ENCODE results near the gene TMEM72.

TMEM72 gene

DNA sequence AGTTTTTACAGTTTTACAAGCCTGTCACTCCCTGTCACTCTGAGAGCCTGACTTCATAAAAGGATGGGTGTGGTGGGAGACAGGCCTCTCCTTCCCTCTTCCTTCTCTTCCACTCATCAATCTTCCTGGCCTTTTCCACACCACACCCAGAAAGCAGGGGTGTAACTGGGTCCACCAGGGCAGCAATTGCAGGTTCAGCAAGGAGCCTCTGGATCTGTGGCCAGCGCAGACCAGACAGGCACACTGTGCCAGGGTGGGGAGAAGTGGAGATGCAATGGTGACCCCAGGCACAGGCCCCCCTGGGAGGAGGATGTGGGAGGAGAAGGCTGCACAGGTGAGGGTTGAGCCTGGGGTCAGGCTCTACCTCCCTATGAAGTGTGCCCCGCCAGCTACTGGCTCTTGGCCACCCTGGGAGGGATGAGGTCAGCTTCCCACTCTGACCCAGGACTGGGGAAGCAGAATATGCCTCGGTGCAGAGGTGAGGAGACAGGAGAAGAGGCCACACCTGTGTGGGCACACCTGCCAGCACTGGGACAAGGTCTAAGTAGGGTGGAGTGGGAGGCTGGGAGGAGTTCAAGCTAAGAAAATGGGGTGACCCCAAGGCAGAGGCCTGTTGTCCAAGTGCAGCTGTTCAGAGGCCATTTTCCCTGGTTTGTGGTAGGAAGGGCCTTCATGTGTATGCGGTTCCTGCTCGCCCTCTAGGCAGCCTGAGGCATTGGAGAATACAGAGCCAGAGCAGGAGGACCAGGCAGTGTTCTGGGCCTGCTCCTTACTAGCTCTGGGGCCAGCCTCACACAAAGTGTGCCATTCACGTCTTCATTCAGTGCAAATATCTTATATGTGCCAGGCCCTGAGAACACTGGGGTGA lies 20.2 kb upstream of the TMEM72 start:
- DNase-seq (ENCODE audit: low read depth): no peak

DNA sequence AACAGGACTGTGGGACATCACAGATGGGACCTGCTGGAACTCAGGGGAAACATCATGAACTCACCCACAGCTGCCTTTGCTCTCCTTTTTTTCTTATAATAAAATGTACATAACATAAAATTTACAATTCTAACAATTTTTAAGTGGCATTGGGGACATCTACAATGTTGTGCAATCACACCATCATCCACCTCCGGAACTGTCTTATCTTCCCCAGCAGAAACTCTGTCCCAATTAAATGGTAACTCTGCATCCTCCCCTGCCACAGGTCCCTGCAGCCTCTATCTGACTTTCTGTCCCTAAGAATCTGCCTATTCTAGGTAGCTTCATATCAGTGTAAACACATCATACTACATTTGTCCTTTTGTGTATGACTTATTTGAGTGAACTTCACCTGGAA lies 19.4 kb upstream of the TMEM72 start:
- DNase-seq (ENCODE audit: low read depth): no peak

DNA sequence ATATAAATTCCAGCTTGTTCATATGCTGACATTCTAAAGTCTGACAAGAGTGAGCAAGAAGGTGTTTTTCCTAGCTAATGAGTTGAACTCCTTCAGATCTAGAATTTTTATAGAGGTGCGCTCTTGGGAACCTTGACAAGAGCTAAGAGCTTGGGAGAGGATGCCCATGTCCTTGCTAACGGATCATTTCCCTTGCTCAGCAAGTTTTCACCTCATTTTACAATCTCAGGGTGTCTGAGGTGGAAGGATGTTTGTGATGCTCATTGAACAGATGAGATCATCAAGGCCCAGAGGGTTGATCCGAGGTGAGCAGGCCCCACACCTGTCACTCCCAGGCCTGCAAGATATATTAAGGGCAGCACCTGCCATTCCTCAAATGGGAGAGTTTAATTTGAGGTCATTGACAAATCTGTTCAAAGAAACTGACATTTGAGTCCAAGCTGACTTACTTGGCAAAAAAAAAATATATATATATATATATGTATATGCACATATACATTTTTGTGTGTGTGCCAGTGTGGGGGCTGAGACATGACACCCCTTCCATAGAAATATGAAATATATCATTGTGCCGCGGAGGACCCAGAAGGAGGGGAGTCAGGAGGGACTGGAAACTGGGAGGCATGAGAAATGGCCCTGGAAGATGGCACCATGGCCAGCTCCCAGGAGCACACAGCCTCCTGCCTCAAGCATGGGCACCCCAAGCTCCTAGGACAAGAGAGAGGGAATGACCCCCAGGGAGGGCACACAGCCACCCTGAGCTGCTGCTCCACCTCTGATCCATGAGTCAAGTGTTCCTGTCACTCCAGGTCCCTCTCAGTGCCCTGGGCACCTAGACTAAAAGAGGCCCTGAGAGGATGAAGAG lies 17.3 kb upstream of the TMEM72 start:
- no peak for DNase-seq (ENCODE audit: low read depth)

DNA sequence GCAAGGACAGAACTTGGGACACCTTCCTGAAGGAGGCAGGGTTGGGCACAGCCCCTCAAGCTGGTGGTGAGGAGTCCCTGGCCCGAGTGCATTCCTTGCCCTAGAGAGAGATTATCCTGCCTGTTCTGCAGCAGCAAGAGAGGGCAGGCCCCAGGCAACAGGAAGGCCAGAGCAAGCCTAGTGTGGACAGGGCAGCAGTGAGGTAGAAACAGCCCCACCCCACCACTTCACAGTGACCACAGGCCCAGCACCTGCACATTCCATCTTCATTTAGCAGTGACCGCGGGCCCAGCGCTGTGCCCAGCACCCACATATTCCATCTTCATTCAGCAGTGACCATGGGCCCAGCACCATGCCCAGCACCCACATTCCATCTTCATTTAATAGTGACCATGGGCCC lies 16.4 kb upstream of the TMEM72 start:
- no peak for DNase-seq (ENCODE audit: low read depth)

DNA sequence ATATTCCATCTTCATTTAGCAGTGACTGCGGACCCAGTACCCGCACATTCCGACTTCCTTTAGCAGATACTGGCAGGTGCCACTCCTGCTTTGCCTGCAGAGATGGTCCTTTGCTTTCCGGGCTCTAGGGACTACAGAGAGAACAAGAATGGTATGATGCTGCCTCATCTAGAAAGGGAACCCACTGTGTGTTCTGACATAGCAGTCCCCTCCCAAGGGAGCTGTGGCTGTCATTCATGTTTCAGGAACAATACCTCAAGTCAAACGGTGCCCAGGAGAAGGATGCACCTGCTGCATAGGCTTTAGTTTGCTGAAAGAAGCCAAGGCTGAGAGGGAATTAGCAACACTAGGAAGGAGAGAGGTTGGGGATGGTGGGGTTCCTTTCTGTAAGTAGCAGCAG lies 15.9 kb upstream of the TMEM72 start:
- no peak for DNase-seq (ENCODE audit: low read depth)

DNA sequence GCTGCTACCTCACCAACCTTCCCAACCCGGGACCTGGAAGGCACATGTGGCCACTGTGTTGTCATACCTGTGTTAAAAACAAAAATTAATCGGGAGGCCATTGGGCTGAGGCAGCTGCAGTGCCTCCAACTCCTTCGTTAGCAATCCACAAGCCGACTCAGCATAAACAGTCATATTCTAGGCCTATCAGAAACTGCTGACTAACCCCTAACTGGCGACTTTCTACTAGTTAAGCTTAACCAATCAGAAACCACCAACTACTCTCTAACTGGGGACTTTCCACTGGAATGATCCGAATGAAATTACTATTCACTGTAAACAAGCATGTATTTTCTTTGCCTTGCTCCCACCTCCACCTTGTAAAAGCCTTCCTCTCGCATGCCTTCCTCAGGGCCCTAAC lies 14.1 kb upstream of the TMEM72 start:
- no peak for DNase-seq (ENCODE audit: low read depth)

DNA sequence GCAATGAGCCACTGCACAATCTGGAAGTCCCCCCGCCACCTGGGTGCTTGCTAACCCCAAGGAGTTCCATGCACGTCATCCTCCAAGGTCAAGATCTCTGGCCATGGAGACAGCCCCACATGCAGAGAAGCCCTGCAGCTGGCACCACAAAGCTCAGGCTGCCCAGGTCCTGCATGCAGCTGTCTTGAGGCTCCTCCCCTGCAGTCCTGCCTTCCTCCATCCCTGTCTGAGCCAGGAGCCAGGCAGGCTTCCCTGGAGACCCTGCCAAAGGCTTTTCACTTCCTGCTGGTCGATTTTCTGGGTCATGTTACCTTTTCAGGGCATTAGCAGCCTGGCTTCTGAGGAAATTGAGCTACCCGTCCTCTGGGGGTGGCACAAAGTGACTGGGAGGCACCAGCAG lies 12.5 kb upstream of the TMEM72 start:
- no peak for DNase-seq (ENCODE audit: low read depth)

DNA sequence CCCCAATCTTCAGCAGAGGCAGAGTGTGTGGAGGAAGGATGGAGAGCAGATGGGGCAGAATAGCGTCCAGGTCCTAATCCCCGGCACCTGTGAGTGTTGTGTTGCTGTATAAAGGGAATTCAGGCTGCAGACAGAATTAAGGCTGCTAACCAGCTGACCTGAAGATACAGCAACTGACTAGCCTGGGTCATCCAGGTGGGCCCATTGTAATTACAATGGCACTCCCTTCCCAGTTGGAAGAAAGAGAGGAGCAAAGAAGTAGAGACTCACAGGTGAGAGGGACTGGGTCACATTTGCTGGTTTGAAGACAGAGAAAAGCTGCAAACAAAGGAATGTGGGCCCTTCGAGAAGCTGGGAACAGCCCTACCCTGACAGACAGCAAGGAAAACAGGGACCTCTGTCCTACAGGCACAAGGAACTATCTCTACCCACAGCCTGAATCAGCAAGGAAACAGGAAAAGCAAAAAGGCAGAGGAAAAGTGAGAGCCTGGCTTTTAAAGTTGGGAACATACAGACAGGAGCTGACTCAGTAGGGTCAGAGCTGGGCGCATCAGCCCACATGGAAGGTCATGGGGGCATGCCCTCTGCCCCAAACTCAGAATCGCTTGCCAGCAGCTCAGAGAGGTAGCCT lies 11.6 kb upstream of the TMEM72 start:
- DNase-seq (ENCODE audit: low read depth): no peak

DNA sequence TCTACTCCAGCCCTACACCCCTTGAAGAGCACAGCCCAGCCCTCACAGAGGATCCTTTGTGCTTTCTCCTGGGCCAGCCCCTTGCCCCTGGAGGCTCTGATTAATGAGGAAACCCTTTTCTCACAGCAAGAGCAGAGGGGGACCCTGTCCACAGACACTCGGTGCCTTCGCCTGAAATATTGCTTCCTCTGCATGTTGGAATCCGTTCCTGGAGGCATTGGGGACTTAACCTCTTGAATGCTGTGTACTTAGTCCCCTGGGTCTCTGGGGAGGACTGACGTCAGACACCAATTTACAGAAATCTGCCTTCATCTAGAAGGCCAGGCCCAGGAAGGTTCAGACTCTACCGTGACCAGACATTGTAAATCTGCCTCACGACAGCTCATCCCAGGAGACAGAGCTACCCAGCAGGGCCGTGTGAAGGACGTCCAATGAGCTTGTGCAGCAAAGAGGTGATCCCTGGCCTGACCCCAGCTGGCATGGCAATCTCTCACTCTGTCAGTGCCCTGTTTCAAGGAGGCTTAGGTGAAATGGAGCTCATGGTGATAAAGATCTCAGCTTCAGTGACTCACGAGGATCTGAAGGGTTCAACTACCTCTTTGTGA lies 8.1 kb upstream of the TMEM72 start:
- peak; percentile 7 for DNase-seq (ENCODE audit: low read depth)

DNA sequence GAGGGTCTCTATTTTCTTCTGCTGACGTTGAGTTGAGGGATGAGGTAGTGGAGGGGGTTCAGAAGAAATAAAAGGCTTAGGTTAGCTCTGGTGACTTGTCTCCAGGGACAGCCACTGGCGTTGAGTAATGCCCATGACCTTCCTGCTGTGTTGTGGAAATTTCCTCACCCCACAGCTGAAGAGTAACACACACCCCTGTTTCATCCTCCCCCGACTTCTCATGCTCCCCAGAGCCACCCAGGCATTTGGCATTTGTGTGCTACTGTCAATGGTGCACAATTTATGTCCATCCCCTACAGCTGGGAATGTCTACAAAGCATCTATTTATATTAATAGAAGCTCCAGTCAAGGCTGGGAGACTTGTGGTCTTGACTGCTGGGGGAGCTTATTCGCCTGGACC lies 4.7 kb upstream of the TMEM72 start:
- DNase-seq (ENCODE audit: low read depth): no peak

DNA sequence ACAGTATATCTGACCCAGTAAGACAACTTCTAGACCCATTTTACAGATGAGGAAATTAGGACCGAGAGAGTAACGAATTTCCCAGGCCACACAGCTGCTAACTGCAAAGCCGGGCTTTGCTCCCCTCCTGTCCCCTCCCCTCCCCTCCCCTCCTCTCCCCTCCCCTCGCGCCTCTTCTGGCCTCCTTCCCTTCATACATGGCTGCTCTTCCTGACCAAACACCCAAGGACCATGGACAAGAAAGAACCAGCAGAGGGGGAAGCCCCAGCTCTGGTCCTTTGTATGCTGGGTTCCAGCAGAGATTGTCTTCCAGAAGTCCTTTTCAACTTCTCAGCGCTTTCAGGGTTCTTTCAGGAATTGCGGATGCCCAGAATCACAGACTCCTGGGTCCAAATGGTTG lies 3.6 kb upstream of the TMEM72 start:
- no peak for DNase-seq (ENCODE audit: low read depth)

DNA sequence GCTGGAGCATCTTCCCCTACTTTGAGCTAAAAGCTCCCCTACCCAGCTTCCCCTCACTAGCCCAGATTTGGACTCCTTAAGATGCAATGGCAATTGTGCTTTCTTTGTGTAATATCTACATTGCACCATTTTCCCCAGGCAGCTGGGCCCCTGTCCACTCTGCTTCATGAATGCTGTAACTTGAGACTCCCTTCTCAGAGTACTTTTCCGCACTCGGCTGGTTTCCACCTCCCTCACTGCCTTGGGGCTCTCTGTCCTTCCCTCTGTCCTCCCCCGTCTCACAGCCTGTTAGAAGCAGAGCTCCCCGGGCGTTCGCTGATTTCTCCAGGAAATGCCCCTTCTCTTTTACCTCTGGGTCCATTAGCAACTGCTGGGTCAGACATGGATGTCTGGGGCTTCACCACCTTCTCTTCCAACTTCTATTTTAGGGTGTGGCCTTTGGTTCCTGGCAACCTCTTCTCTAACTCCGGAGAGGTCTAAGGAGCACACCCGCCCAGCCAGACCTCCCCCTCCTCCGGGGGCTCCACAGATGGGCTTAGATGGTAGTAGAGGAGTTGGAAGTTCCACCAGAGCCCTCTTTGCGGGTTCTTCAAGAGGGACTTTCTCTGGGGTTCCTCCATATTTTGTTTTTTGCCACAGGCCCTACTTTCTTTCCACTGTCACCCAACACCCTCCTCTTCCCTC lies 2.9 kb upstream of the TMEM72 start:
- DNase-seq (ENCODE audit: low read depth): peak; percentile 61

DNA sequence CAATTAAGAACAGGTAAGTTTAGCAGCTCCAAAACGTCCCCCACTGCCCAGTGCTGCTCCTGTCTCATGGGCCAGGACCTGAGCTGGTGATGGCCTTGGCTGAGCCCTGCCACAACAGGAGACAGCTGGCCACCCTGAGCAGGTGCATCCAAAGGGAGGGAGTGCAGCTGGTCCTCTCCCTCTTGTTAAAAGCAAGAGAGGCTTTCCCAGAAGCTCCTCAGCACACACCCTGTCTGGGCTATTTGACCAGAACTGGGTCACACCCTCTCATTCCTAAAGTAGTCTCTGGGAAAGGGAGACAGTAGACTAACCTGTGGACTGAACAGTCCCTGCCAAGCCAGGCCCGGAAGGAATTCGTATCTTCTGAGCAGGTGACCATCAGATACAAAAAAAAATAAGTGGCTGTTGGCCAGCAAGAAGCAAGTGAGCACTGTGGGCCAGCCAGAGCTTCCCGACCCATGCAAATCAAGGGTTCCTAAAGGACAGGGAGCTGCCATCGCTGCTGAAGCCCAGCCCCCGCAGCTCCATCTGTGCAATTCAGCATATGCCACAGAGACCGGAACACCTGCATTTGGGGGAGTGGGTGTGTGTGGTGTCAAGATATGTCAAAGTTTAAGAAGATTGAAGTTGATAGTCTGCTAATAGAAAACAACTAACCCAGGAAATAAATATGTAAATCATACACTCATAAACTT lies 2.1 kb upstream of the TMEM72 start:
- no peak for DNase-seq (ENCODE audit: low read depth)

DNA sequence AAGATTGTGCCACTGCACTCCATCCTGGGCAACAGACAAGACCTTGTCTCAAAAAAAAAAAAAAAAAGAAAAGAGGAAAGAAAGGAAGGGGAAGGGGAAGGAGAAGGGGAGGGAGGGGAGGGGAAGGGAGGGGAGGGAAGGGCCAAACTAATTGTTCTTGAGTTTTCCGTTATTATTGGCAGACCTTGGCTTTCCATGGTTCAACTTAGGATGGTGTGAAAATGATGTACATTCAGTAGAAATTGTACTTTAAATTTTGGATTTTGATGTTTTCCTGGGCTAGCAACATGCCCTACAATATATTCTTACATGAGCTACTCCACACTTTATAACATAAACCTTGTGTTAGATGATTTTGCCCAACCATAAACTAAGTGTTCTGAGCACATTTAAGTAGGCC lies 1.2 kb upstream of the TMEM72 start:
- DNase-seq (ENCODE audit: low read depth): no peak

DNA sequence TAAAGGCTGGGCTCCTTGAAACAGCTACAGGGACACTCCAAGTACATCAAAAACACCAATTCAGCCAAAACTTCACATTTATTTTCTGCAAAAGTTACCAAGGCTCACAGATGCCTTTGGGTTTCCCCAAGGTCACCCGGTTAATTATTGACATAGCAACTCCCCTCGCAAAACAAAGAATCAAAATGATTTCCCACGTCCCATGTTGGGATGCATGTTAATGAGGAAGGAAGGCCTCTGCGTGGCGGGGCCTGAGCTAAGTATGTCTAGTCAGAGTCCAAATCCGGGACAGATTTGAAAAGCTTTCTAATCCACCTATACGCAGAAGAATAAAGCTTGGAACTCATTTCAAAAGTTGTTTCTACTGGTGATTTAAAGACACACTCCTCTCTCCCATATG lies 535 bp upstream of the TMEM72 start:
- no peak for DNase-seq (ENCODE audit: low read depth)

DNA sequence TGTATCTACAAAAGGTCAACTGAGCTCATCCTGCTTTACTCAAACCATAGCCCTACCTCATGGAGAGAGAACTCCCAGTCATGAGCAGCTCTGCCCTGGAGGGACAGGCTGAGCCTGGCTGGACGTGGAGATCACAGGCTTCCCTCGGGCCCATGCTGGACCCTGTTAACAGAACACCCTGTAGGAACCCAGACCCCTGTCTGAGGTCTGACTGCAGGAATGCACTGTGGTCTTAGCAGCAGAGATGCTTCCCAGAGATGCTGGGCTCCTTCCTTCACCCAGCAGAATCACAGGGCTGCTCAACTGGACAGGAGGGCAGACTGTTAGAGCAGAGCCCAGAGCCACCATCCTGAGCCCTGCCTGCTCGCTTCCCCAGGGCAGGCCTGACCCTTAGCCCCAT lies 814 bp downstream of the TMEM72 start:
- DNase-seq (ENCODE audit: low read depth): no peak

DNA sequence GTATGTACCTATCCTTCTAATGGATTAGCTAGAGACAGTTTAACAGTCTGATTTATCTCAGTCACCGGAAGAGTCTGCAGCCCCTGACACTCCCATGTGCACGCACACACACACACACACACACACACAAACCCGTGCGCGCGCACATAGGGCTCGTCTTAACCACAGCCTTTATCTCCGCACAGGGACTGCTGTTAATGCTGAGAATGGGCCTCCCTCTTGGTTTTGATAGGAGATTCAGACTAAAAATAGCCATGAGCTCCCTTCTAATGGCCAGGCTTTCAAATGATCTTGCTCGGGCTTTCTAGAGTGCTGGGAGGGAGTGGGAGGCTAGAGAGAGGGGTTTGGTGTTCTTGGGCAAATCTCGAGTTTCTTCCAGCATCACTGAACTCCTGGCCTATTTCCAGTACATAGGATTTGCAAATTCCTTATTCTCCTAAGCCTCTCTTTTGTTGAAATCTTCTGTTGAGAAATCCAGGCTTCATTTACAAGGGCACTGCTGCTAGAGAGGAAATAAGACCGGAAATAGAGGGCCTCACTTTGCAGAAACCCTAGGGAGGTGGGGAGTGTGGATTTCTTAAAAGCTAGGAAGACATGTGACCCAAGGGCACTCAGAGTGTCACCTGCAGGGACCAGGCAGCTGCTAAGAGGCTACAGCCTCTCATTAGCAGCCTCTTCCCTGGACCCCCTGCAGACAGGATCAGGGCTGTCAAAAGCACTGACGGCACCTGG lies 2.4 kb downstream of the TMEM72 start:
- DNase-seq (ENCODE audit: low read depth): peak; percentile 66

DNA sequence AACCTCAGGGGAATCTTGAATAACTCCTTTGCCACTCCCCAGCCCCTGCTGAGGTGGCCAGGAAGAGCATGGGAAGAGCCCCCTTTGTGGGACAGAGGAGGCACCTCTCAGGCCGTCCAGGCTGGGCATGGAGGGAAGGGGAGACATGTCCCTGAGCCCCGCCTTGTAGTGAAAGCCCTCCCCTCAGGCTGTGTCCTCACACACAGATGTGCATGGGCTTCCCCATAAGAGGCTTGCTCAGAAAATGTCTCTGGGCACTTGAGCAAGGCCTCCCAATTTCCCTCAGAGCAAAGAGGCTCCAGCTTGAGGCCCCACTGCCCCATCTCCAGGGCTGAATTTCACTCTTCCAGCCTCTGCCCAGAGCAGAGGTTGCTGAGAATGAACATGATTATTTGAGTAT lies 3.8 kb downstream of the TMEM72 start:
- no peak for DNase-seq (ENCODE audit: low read depth)

DNA sequence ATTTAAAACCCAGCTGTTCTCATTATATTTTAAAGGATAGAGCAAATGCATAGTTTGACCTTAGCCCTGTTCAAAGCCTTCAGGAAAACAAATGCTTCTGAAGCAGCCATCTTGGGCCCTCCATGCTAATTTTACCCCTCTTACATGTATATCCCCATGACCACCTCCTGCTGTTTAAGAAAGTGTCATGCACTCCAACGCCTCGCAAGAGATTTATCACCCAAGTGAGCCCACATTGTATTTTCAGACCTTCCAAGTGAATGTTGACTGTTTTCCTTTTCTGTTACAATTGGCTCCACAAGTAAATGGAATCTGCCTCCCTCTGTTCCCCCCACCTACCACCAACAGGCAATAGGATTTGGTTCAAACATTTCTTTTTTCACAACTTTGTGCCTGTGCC lies 5.3 kb downstream of the TMEM72 start:
- DNase-seq (ENCODE audit: low read depth): no peak

DNA sequence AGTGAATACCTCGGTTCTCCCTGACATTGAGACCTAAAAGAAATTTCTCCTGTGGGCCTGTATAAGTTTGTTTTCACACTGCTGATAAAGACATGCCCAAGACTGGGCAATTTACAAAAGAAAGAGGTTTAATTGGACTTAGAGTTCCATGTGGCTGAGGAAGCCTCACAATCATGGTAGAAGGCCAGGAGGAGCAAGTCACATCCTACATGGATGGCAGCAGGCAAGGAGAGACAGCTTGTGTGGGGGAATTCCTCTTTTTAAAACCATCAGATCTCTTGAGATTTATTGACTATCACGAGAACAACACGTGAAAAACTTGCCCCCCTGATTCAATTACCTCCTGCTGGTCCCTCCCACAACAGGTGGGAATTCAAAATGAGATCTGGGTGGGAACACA lies 6.7 kb downstream of the TMEM72 start:
- no peak for DNase-seq (ENCODE audit: low read depth)

DNA sequence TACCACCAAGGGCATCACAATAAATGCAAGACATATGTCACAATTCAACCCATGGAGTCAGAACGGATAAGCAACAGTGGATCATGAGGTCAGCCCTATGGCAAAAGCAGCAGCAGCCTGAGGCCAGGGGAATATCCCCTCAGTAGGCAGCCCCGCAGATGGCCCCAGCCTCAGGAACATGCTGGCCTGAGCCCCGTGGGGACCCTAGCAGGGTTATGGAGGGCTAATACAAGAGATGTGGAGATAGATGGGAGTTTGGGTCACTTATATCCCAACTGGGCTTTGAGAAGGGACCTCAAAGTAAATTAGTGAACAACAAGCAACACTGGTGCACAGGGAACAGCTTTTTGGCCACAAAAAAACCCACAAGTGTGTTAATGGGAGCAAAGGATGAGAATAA lies 9.1 kb downstream of the TMEM72 start:
- no peak for DNase-seq (ENCODE audit: low read depth)
